Measurements from ENCODE around the gene ABLIM2.

DNA sequence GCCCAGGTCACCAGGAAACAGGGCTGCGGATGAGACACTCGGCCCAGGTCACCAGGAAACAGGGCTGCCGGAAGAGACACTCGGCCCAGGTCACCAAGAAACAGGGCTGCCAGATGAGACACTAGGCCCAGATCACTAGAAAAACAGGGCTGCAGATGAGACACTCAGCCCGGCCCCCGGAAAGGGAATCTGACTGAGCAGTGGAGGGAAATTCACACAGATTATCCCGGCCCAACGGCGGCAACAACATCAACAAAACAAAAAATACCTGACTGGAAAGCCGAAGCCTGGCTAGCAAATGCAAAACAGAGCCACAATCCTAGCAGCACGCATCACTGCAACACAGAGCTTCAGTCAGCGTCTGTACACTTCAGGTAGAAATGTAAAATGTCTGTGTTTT is 239.6 kb downstream of the ABLIM2 start:
- TF ChIP-seq CTCF (IDR thresholded peaks at IDR 0.05; ENCODE audit: insufficient read depth, low read length) (no peak), GABPA (IDR thresholded peaks at IDR 0.05; ENCODE audit: low read depth) (no peak)
